Kidney (tissue), 14 donors: ENCODE data around the gene KCNJ15. TPM values are rescaled to one million over a fixed set of nuclear protein-coding genes. Genes with fewer than 3 reads are reported as not detected.

Source experiments
- DNase-seq, 5 donors: peaks; one replicate each; pipeline ENCODE4 v3.0.0-alpha.2; 2013 to 2020
- FAIRE-seq: peaks from 2 replicates; lab custom pipeline; 2012; peaks lifted over from hg19 to GRCh38; lab: Jason Lieb, UNC
- H3K27ac ChIP-seq, 2 donors: one replicate each; pipeline ENCODE4 v1.7.0; 2013; ENCODE audit warnings: low read depth in 2 of 2, low read length in 2 of 2, inconsistent platforms in 1 of 2
- H3K27me3 ChIP-seq: one replicate; pipeline ENCODE4 v1.7.1; 2013; ENCODE audit warnings: low read length, inconsistent platforms; ENCODE audit not compliant: control insufficient read depth, insufficient read depth
- H3K36me3 ChIP-seq, 3 donors: one replicate each; pipeline versions ENCODE4 v1.7.0 to v1.7.1; 2013; ENCODE audit warnings: low read length in 3 of 3, control low read depth in 1 of 3, inconsistent platforms in 1 of 3; ENCODE audit not compliant: insufficient read depth in 3 of 3, control insufficient read depth in 2 of 3
- H3K4me1 ChIP-seq, 3 donors: one replicate each; pipeline versions ENCODE4 v1.7.0 to v1.7.1; 2013; ENCODE audit warnings: low read length in 3 of 3, inconsistent platforms in 1 of 3, low read depth in 1 of 3; ENCODE audit not compliant: control insufficient read depth in 2 of 3, insufficient read depth in 2 of 3
- H3K4me3 ChIP-seq, 3 donors: one replicate each; pipeline versions ENCODE4 v1.7.0 to v1.8.1; 2013; ENCODE audit warnings: low read length in 3 of 3, control low read depth in 1 of 3, inconsistent platforms in 1 of 3
- H3K9ac ChIP-seq, 3 donors: one replicate each; pipeline versions ENCODE4 v1.7.0 to v1.7.1; 2013; ENCODE audit warnings: low read length in 3 of 3, control low read depth in 1 of 3, inconsistent platforms in 1 of 3
- H3K9me3 ChIP-seq, 3 donors: one replicate each; pipeline versions ENCODE4 v1.7.0 to v1.7.1; 2013; ENCODE audit warnings: low read length in 3 of 3, control low read depth in 1 of 3, inconsistent platforms in 1 of 3; ENCODE audit not compliant: control insufficient read depth in 2 of 3, insufficient read depth in 1 of 3
- intact Hi-C: fragments of 100-400 bp; cut with DNase I; formaldehyde crosslinking; loops from one replicate; pipeline ENCODE4 v1.11.1; 2022
- polyA plus RNA-seq: library from polyadenylated mRNA; stranded (reverse); fragments of 350-450 nt; fragmentation: Illumina TruSeq; extraction: RNeasy Lipid Tissue Mini Kit (QIAGEN cat#74804); gene quantifications from one replicate; pipeline ENCODE4 v1.2.3, GENCODE V29; 2014; ENCODE audit warnings: low read depth, low replicate concordance; ENCODE audit not compliant: insufficient read depth
- total RNA-seq: library from RNA; stranded (reverse); fragmentation: NEBNext Ultra II Directional; extraction: Animal tissue kit (Norgen Biotek cat#: 25700); gene quantifications from one replicate; pipeline ENCODE4 v1.2.1, GENCODE V29; 2021
- TF ChIP-seq, protein P1 (sequence below): IDR thresholded peaks from 3 replicates; pipeline ENCODE4 v1.5.1; 2012; ENCODE audit warnings: mild to moderate bottlenecking, moderate library complexity, borderline replicate concordance; ENCODE audit not compliant: insufficient read depth; ENCODE audit errors: extremely low read depth
- donor health status: control.
- donor health status: control.
- donor health status: control.
- donor health status: control.
- donor health status: control.
- donor health status: DM: yes; HTN: yes; CAD: no.
- donor health status: Normal renal cell carcinoma (clear cell type).

KCNJ15 gene
- total and polyA plus RNA-seq, 2 donors from 2014 or later: 102 to 142 TPM

DNA sequence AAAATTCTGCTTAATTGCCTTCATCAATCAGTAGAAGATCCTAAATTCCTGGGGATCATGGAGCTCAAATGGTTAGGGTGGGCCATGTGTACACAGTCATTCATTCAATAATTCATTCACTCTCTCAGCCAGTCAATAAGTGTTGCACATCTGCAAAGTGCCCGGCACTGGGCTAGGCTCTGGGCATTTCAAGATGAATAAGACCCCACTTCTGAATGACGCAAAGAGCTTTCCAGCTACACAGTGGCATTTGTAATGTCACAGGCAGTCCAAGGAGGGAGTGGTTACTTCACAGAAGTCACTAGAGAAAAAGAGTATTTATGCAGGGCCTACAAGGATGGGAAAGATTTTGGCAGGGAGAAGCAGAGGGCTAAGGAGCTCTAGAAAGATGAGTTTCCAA, 93.2 kb downstream of the KCNJ15 start:
- H3K9ac ChIP-seq: no peak overlapping the region
- H3K27ac ChIP-seq: no peak overlapping the region
- intact Hi-C loops: no loop called here

DNA sequence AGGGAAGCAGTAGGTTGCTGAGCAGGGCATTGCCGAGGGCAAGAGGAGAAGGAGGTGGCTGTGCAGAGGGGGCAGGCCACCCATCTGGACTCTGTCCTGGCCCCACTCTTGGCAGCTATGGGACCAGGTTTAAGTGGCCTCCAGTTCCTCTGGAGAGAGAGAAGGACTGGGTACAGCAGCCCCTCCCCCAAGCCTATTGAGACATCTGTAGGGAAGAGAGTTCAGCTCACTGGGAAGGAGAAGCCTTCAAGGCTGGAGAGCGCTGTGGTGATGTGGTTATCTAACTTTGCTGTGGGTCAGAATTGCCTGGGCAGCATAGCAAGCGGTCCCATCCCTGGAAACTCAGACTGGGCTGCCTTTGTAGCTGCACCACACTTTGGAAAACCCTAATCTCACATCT, 93.9 kb downstream of the KCNJ15 start:
- Histone ChIP-seq H3K4me3 (no peak overlapping the region), H3K9ac (no peak overlapping the region), H3K9me3 (no peaks in the 10 kb centered on the region), H3K27ac (no peak overlapping the region), H3K36me3 (no peaks in the 10 kb centered on the region), H3K27me3 (no peaks in the 10 kb centered on the region), H3K4me1 (peaks cover 2 to 9% (median 4%) of the 10 kb centered on the region in 3 donors)
- intact Hi-C loops: no loop called here
- TF ChIP-seq, protein P1, sequence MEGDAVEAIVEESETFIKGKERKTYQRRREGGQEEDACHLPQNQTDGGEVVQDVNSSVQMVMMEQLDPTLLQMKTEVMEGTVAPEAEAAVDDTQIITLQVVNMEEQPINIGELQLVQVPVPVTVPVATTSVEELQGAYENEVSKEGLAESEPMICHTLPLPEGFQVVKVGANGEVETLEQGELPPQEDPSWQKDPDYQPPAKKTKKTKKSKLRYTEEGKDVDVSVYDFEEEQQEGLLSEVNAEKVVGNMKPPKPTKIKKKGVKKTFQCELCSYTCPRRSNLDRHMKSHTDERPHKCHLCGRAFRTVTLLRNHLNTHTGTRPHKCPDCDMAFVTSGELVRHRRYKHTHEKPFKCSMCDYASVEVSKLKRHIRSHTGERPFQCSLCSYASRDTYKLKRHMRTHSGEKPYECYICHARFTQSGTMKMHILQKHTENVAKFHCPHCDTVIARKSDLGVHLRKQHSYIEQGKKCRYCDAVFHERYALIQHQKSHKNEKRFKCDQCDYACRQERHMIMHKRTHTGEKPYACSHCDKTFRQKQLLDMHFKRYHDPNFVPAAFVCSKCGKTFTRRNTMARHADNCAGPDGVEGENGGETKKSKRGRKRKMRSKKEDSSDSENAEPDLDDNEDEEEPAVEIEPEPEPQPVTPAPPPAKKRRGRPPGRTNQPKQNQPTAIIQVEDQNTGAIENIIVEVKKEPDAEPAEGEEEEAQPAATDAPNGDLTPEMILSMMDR: no peak
- FAIRE-seq (no peak), DNase-seq (no peak)

More for the DNA sequence above, 93.2 kb downstream of the KCNJ15 start:
- Histone ChIP-seq H3K9me3 (no peaks in the 10 kb centered on the region), H3K36me3 (no peaks in the 10 kb centered on the region), H3K27me3 (no peaks in the 10 kb centered on the region), H3K4me3 (no peak overlapping the region), H3K4me1 (peaks cover 2 to 9% (median 4%) of the 10 kb centered on the region in 3 donors)
- TF ChIP-seq, protein P1: no peak
- FAIRE-seq (no peak), DNase-seq (no peak)

DNA sequence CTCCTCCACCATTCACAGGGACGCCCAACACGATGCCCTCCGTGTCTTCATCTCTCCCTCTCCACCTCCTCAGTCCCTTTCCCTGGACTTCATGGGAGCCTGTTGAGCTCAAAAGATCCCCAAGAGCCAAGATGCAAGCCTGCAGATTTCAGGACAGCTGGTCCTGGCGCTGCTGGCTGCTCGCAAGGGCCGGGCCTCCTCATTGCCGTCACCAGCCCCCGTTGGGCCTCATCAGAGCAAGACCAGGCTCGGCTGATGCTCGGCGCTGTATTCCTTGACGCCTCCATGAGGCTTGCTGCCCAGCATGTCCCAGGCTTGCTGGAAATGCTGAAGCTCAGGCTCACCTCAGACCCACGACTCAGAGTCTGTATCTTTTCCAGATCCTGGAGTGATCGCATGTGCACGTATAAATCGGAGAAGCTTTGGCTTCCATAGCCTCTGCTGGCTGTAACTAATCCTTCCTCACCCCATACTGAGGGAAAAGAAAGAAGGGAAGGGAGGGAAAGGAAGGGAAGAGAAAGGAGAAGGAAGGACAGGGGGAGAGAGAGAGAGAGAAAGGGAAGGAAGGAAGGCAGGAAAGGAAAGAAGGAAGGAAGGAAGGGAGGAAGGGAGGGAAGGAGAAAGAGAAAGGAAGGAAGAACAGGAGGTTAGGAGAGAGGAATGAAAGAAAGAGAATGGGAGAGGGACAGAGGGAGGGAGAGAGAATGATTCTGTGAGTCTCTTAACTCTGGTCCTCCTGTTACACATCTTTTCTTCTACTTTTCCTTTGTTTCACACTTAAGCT, 94.6 kb downstream of the KCNJ15 start:
- Histone ChIP-seq H3K27ac (no peak overlapping the region), H3K27me3 (no peaks in the 10 kb centered on the region), H3K4me3 (no peak overlapping the region), H3K4me1 (peaks cover 2 to 9% (median 4%) of the 10 kb centered on the region in 3 donors), H3K9me3 (no peaks in the 10 kb centered on the region), H3K36me3 (no peaks in the 10 kb centered on the region), H3K9ac (no peak overlapping the region)
- intact Hi-C loops: no loop called here
- FAIRE-seq (no peak), DNase-seq (no peak)
- TF ChIP-seq, protein P1: no peak
